ENCODE results near the gene OR3A2.
"Not testable (repeated sequence)": the region's sequence is repeated elsewhere in the genome, so short reads cannot be mapped to it uniquely, and the experiment has no call there.

The OR3A2 gene

DNA sequence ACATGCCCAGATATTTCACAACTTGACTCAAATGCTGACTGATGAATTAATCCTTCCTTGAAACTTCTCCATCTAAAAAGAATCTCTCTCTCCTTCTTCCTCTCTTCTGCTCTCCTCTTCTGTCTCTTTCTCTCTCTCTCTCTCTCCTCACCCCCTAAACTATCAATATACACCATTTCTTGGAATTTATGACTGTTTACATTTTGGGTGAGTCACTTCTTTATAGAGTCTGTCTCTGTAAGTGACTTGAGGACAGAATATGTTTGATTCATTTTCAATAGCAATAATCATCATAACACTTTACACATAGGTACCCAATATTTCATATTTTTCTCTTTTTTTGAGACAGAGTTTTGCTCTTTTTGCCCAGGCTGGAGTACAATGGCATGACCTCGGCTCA is 103.2 kb downstream of the OR3A2 start:
- no peak for DNase-seq

DNA sequence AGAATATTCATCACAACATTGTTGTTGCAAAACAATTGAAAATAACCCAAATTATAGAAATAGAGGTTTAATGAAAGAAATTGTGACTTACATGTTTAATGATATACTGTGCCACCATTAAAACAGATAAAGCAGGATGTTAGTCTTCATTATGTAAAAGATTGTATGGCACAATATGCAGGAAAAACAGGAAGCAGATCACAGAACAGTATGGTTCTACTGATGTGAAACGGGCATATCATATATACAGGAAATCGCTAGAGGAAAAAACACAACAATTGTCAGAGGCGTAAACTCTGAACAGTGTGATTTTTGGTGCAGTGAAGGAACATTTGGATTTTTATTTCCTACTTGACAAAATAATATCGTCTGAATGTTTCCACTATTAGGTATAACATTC is 110.0 kb downstream of the OR3A2 start:
- no peak for DNase-seq

DNA sequence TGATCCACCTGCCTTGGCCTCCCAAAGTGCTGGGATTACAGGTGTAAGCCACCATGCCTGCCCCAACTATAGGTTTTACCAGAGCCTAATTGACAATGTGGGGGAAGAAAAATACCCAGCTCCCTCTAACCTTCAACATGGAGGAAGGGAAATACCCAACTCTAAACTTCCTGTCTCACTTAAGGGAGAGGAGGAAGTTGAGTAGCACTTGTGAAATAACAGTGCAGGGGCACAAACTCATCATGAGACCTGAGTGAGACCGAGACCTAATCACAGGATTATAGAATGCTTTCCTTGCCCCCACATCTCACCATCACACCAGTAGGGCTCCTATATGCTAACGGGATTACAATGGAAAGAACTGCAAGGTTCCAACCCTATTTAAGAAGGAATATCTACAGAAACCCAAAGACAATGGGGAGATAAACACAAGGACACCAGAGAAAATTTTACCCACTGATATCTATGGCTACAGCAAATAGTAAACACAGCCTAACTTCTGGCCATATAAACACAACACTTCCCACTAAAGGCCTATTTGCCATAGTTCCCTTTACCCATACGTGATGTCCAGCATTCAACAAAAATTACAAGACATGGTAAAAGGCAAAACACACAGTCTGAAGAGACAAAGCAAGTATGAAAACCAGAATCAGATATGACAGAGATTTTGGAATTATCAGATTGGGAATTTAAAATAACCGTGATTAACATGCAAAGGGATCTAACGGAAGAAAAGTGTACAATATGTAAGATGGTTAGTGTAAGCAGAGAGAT is 114.8 kb downstream of the OR3A2 start:
- DNase-seq = no peak

DNA sequence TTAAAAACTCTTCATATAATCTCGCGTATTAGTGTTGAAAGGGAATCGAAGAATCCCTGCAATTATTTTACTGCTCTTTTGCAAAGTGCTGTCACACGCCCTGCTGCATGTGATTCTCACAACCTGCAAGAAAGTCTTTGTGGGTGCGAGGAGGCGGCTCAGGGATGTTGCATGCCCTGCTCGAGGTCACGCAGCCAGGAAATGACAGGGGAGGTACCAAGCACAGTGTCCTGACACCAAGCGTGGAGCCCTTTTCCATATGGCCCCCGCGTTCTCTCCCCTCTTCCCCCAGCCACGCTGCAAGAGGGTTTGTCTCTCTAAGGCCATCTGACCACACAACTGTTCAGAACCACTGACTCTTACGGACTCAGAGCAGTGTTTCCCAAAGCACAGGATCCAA is 125.5 kb downstream of the OR3A2 start:
- no peak for DNase-seq

DNA sequence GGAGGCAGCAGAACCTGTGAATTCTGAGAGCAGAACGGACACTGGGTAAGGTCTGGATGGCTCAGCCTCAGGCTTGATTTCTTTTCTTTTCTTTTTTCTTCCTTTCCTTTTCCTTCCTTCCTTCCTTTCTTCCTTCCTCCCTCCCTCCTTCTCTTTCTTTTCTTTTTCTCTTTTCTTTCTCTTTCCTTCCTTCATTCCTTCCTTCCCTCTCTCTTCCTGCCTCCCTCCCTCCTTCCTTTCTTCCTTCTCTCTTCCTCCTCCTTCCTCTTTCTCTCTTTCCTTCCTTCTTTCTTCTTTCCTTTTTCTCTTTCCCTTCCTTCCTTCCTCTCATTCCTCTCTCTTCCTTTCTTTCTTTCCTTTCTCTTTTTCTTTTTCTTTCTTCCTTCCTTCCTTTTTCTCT is 125.9 kb downstream of the OR3A2 start:
- no peak for DNase-seq

DNA sequence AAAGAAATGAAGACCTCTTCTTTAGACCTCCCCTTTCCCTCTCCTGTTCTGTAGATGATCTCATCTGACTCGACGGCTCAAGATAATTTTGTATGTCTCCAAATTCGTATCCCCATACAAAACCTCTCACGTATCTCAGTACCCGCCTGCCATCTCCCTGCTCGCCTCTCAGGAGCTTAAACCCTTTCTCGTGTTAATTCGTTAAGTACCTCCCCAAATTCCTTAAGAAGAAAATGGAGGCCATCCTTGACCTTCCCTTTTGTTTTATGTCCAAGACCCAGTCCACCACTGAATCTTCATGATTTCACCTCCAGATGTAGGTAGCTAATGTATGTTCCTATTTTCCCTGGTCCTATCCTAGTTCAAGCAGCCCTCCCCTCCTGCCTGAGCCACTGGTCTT is 129.5 kb downstream of the OR3A2 start:
- DNase-seq = no peak

DNA sequence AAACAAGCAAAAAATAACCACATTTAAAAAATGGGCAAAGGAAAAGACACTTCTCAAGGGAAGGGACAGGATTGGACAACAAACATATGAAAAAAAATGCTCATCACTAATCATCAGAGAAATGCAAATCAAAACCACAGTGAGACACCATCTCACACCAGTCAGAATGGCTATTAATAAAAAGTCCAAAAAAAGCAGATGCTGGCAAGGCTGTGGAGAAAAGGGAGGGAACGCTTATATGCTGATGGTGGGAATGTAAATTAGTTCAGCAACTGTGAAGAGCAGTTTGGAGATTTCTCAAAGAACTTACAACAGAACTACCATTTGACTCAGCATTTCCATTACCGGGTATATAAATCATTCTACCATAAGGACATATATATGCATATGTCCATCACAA is 137.1 kb downstream of the OR3A2 start:
- DNase-seq = not testable (repeated sequence)

DNA sequence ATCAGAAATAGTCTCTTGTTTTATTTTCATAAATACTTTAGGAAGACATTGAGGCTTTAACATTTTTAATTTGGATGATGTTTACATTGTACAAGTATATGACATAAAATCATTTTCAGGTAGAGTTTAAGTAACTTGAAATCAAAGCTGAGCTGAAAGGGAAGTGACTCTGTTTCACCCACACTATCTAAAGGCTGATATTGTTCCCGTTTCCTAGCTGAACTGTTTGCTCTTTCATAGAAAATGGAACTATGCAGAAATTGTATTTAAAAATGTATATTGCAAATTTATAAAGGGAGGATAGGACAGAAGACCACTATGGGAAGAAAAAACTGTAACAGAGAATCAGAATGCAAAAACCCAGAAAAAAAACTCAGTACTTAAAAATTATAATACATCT is 141.3 kb downstream of the OR3A2 start:
- not testable (repeated sequence) for DNase-seq

DNA sequence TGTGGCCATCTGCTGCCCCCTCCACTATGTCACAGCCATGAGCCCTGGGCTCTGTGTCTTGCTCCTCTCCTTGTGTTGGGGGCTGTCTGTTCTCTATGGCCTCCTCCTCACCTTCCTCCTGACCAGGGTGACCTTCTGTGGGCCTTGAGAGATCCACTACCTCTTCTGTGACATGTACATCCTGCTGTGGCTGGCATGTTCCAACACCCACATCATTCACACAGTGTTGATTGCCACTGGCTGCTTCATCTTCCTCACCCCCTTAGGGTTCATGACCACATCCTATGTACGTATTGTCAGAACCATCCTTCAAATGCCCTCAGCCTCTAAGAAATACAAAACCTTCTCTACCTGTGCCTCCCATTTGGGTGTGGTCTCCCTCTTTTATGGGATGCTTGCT is 145.1 kb downstream of the OR3A2 start:
- DNase-seq = not testable (repeated sequence)

DNA sequence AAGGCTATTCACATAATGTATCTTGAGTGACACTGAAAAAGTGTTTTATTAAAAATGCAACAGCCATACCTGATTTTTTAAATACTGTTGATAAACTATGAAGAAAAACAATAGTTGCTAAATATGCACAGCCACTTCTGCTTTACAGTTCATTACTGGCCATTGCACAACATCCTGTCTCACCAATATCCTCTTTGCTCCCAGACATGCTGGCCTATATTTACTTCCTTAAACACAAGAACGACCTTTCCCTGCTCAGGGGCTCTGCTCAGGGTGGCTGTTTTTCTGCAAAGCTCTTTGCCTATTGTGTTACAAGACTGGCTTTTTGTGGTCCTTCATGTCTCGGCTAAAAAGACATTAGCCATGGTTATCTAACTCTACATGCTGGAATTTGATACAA is 147.4 kb downstream of the OR3A2 start:
- peak; percentile 4 for DNase-seq

DNA sequence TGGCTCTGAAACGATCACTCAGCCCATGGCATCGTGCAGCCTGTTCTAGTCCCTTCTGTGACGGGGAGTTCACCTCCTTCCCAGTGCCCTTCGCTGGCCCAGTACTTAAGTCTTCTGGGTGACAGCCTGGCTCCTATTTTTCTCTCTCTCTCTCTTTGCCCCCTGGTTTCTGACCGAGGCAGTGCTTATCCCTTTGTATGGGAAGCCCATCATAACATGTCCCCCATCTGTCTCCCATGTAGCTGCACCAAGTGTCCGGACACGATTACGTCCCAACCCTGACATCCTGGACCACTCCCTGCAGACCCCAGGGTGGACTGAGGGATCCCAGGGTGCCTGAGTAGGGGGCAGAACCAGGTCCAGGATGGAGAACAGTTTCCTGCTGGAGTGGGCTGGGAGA is 153.8 kb downstream of the OR3A2 start:
- not testable (repeated sequence) for DNase-seq
